ENCODE results near the gene LINC00632.

LINC00632 gene

GRCh38 chrX:140723121-140723715, 13.7 kb downstream of the LINC00632 start:
- Histone ChIP-seq H3K4me3 (no peak overlapping the region), H3K27me3 (ENCODE audit: low read depth) (no peaks in the 10 kb centered on the region), H3K36me3 (replicated peaks) (peaks cover 48% of the 10 kb centered on the region), H3K9me3 (no peaks in the 10 kb centered on the region), H3K4me1 (no peaks in the 10 kb centered on the region)
- DNase-seq (ENCODE audit: low spot score in 2 of 2): peak in 1 of 2 experiments; percentile 16
- in situ Hi-C loops (cut with MboI; ENCODE audit: low sequenced_read_pairs): no loop called here

- H3K36me3 ChIP-seq (replicated peaks): peaks cover 46% of the 10 kb centered on the region
- H3K9me3 ChIP-seq: no peaks in the 10 kb centered on the region
- H3K4me1 ChIP-seq: no peaks in the 10 kb centered on the region
- in situ Hi-C loops (cut with MboI; ENCODE audit: low sequenced_read_pairs): no loop called here
- H3K4me3 ChIP-seq: no peak overlapping the region
- H3K27me3 ChIP-seq (ENCODE audit: low read depth): no peaks in the 10 kb centered on the region
- no peak for DNase-seq (ENCODE audit: low spot score in 2 of 2)
Observed at GRCh38 chrX:140724309-140724708, 14.8 kb downstream of the LINC00632 start.

GRCh38 chrX:140724736-140725135, 15.2 kb downstream of the LINC00632 start:
- Histone ChIP-seq H3K4me1 (no peaks in the 10 kb centered on the region), H3K4me3 (no peak overlapping the region), H3K36me3 (replicated peaks) (peaks cover 42% of the 10 kb centered on the region), H3K27me3 (ENCODE audit: low read depth) (no peaks in the 10 kb centered on the region), H3K9me3 (no peaks in the 10 kb centered on the region)
- in situ Hi-C loops (cut with MboI; ENCODE audit: low sequenced_read_pairs): no loop called here
- DNase-seq (ENCODE audit: low spot score in 2 of 2): no peak

GRCh38 chrX:140725500-140725899, 15.9 kb downstream of the LINC00632 start:
- in situ Hi-C loops (cut with MboI; ENCODE audit: low sequenced_read_pairs): no loop called here
- Histone ChIP-seq H3K4me1 (no peaks in the 10 kb centered on the region), H3K27me3 (ENCODE audit: low read depth) (no peaks in the 10 kb centered on the region), H3K4me3 (no peak overlapping the region), H3K36me3 (replicated peaks) (peaks cover 36% of the 10 kb centered on the region), H3K9me3 (no peaks in the 10 kb centered on the region)
- no peak for DNase-seq (ENCODE audit: low spot score in 2 of 2)

- in situ Hi-C loops (cut with MboI; ENCODE audit: low sequenced_read_pairs): no loop called here
- H3K4me1 ChIP-seq: no peaks in the 10 kb centered on the region
- no peaks in the 10 kb centered on the region for H3K27me3 ChIP-seq (ENCODE audit: low read depth)
- no peak overlapping the region for H3K4me3 ChIP-seq
- peaks cover 11% of the 10 kb centered on the region for H3K36me3 ChIP-seq (replicated peaks)
- H3K9me3 ChIP-seq: no peaks in the 10 kb centered on the region
- DNase-seq (ENCODE audit: low spot score in 2 of 2): peak; percentile 53 to 75
Observed at GRCh38 chrX:140733766-140734342, 24.3 kb downstream of the LINC00632 start.

GRCh38 chrX:140744085-140744484, 34.5 kb downstream of the LINC00632 start:
- no peaks in the 10 kb centered on the region for H3K27me3 ChIP-seq (ENCODE audit: low read depth)
- no peaks in the 10 kb centered on the region for H3K9me3 ChIP-seq
- H3K36me3 ChIP-seq (replicated peaks): peaks cover 4% of the 10 kb centered on the region
- in situ Hi-C loops (cut with MboI; ENCODE audit: low sequenced_read_pairs): no loop called here
- DNase-seq (ENCODE audit: low spot score in 2 of 2): no peak
- H3K4me3 ChIP-seq: no peak overlapping the region
- H3K4me1 ChIP-seq: no peaks in the 10 kb centered on the region

GRCh38 chrX:140756941-140757340, 47.4 kb downstream of the LINC00632 start:
- no peaks in the 10 kb centered on the region; the same call in 1 of the 2 replicates for H3K36me3 ChIP-seq (replicated peaks)
- in situ Hi-C loops (cut with MboI; ENCODE audit: low sequenced_read_pairs): loop anchor here (25.0 kb wide), 1 partner anchor 530 kb away; no protein-coding TSS in a partner anchor
- H3K4me1 ChIP-seq: no peaks in the 10 kb centered on the region
- DNase-seq (ENCODE audit: low spot score in 2 of 2): no peak
- no peaks in the 10 kb centered on the region for H3K27me3 ChIP-seq (ENCODE audit: low read depth)
- no peaks in the 10 kb centered on the region for H3K9me3 ChIP-seq
- no peak overlapping the region for H3K4me3 ChIP-seq

- Histone ChIP-seq H3K4me3 (no peak overlapping the region), H3K4me1 (peaks cover 12% of the 10 kb centered on the region), H3K9me3 (no peaks in the 10 kb centered on the region), H3K36me3 (replicated peaks) (no peaks in the 10 kb centered on the region), H3K27me3 (ENCODE audit: low read depth) (no peaks in the 10 kb centered on the region)
- DNase-seq (ENCODE audit: low spot score in 2 of 2): peak; percentile 74 to 79
- in situ Hi-C loops (cut with MboI; ENCODE audit: low sequenced_read_pairs): loop anchor here (25.0 kb wide), 1 partner anchor 525 kb away; no protein-coding TSS in a partner anchor
Observed at GRCh38 chrX:140762061-140762460, 52.5 kb downstream of the LINC00632 start.

GRCh38 chrX:140764401-140764919, 54.9 kb downstream of the LINC00632 start:
- DNase-seq (ENCODE audit: low spot score in 2 of 2): peak; percentile 70 to 87
- peaks cover 12% of the 10 kb centered on the region for H3K4me1 ChIP-seq
- no peaks in the 10 kb centered on the region for H3K27me3 ChIP-seq (ENCODE audit: low read depth)
- no peaks in the 10 kb centered on the region for H3K36me3 ChIP-seq (replicated peaks)
- no peaks in the 10 kb centered on the region for H3K9me3 ChIP-seq
- peak overlapping the region; percentile 49 for H3K4me3 ChIP-seq
- in situ Hi-C loops (cut with MboI; ENCODE audit: low sequenced_read_pairs): loop anchor here (25.0 kb wide), 1 partner anchor 523 kb away; no protein-coding TSS in a partner anchor

GRCh38 chrX:140765043-140765784, 55.7 kb downstream of the LINC00632 start:
- no peaks in the 10 kb centered on the region for H3K36me3 ChIP-seq (replicated peaks)
- no peaks in the 10 kb centered on the region for H3K27me3 ChIP-seq (ENCODE audit: low read depth)
- peak; percentile 33 to 63 for DNase-seq (ENCODE audit: low spot score in 2 of 2)
- H3K4me3 ChIP-seq: peak overlapping the region; percentile 49
- in situ Hi-C loops (cut with MboI; ENCODE audit: low sequenced_read_pairs): loop anchor here (25.0 kb wide), 1 partner anchor 522 kb away; no protein-coding TSS in a partner anchor
- no peaks in the 10 kb centered on the region for H3K9me3 ChIP-seq
- H3K4me1 ChIP-seq: peaks cover 12% of the 10 kb centered on the region

- H3K4me3 ChIP-seq: peak overlapping the region; percentile 49
- no peaks in the 10 kb centered on the region for H3K36me3 ChIP-seq (replicated peaks)
- H3K9me3 ChIP-seq: no peaks in the 10 kb centered on the region
- peaks cover 12% of the 10 kb centered on the region for H3K4me1 ChIP-seq
- peak; percentile 68 to 77 for DNase-seq (ENCODE audit: low spot score in 2 of 2)
- H3K27me3 ChIP-seq (ENCODE audit: low read depth): no peaks in the 10 kb centered on the region
- in situ Hi-C loops (cut with MboI; ENCODE audit: low sequenced_read_pairs): loop anchor here (25.0 kb wide), 1 partner anchor 521 kb away; no protein-coding TSS in a partner anchor
Observed at GRCh38 chrX:140766024-140766611, 56.6 kb downstream of the LINC00632 start.

GRCh38 chrX:140767646-140768045, 58.1 kb downstream of the LINC00632 start:
- no peaks in the 10 kb centered on the region for H3K9me3 ChIP-seq
- in situ Hi-C loops (cut with MboI; ENCODE audit: low sequenced_read_pairs): loop anchor here (25.0 kb wide), 1 partner anchor 520 kb away; no protein-coding TSS in a partner anchor
- H3K4me1 ChIP-seq: peaks cover 10% of the 10 kb centered on the region
- no peak overlapping the region for H3K4me3 ChIP-seq
- H3K36me3 ChIP-seq (replicated peaks): peaks cover 9% of the 10 kb centered on the region
- no peak for DNase-seq (ENCODE audit: low spot score in 2 of 2)
- H3K27me3 ChIP-seq (ENCODE audit: low read depth): no peaks in the 10 kb centered on the region

GRCh38 chrX:140775211-140775610, 65.7 kb downstream of the LINC00632 start:
- Histone ChIP-seq H3K36me3 (replicated peaks) (peaks cover 41% of the 10 kb centered on the region), H3K4me3 (no peak overlapping the region), H3K9me3 (no peaks in the 10 kb centered on the region), H3K4me1 (no peaks in the 10 kb centered on the region), H3K27me3 (ENCODE audit: low read depth) (no peaks in the 10 kb centered on the region)
- no peak for DNase-seq (ENCODE audit: low spot score in 2 of 2)
- in situ Hi-C loops (cut with MboI; ENCODE audit: low sequenced_read_pairs): no loop called here
